HUES6 (cell line): ENCODE measurements around the gene MRAS.

Source experiments
- H3K27ac ChIP-seq: 2 replicates; pipeline ENCODE4 v1.7.0; 2013; ENCODE audit warnings: low read depth, mild to moderate bottlenecking, low read length, inconsistent platforms
- H3K27me3 ChIP-seq: 2 replicates; pipeline ENCODE4 v1.6.1; 2013; ENCODE audit warnings: low read length; ENCODE audit not compliant: control insufficient read depth, insufficient read depth
- H3K36me3 ChIP-seq: 2 replicates; pipeline ENCODE4 v1.6.1; 2013; ENCODE audit warnings: low read length; ENCODE audit not compliant: control insufficient read depth, insufficient read depth
- H3K4me1 ChIP-seq: 2 replicates; pipeline ENCODE4 v1.6.1; 2013; ENCODE audit warnings: low read length; ENCODE audit not compliant: control insufficient read depth, insufficient read depth
- H3K4me3 ChIP-seq: 2 replicates; pipeline ENCODE4 v1.5.1; 2013; ENCODE audit warnings: low read depth, low read length
- H3K9ac ChIP-seq: one replicate; pipeline ENCODE4 v1.6.1; 2013; ENCODE audit warnings: mild to moderate bottlenecking, low read length
- H3K9me3 ChIP-seq: 2 replicates; pipeline ENCODE4 v1.6.1; 2013; ENCODE audit warnings: low read depth, low read length; ENCODE audit not compliant: control insufficient read depth, insufficient read depth

MRAS gene

DNA sequence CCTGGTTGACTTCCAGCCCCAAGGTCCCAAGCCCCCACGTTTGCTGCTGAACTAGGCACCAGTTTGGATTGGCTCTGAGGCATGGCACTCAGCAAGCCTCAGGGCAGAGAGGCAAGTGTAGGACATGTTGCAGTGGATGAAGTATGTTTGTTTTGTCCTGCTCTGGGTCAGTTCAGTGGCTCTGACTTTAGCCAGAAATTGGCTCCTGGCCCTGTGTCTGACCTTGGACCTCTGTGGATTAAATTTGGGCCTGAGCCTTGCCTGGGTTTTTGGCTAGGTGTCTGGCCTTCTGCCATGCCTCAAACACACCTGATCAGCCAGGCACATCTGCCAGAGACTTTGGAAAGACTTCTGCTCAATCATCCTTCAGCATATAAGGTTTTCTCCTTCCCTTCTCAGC is 3.6 kb upstream of the MRAS start:
- Histone ChIP-seq H3K27me3 (no peaks in the 10 kb centered on the region; the same call in 1 of the 2 replicates), H3K9me3 (no peaks in the 10 kb centered on the region), H3K36me3 (no peaks in the 10 kb centered on the region), H3K4me1 (peaks cover 7% of the 10 kb centered on the region), H3K27ac (no peak overlapping the region), H3K4me3 (no peak overlapping the region), H3K9ac (no peak overlapping the region)

DNA sequence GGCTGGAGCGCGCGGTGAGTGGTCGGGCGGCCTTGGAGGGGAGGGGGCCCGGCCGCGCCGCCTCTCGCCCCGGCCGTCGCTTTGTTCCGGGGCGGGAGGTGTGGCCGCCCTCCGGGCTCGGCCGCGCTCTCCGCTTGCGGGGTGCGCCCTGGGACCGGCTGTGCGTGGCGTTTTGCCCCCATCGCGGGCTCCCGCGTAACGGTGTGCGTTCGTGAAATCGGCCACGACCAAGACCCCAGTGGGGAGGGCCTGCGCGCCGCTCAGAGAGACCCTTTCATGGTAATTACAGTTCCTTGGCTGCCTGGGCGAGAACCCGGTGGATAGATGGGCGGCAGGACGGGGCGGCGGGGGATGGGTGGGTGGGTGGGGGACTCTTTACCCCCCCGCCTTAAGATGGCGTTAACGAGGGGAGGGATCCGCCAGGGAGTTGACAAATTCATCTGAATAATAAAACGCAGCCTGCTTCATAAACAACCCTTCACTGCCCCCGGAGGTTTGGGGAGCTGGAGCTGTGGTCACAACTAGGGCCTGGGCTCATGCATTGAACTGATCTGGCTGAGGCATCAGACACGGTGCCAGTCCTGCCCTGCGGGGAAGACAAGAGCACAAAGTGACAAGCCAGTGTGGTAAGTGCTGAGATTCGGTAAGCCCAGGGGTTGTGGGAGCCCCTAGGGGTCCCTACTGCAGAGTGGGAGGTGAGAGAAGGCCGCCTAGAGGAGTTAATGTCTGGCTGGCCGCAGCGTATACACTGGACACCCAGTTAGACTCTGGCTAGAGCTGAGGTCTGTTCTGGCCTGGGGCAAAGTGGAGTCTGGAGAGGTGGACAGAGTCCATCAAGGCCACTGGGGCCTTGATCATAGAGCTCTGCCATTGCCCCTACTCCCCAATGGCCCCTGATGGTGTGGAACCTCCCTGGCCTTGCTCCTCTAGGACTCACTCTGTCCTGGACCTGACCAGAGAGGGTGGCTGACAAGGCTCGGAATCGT is 668 bp downstream of the MRAS start:
- Histone ChIP-seq H3K27ac (no peak overlapping the region; the same call in 1 of the 2 replicates), H3K9ac (peak overlapping the region; percentile 85), H3K27me3 (no peaks in the 10 kb centered on the region; the same call in 1 of the 2 replicates), H3K4me3 (peak overlapping the region; percentile 83), H3K4me1 (peaks cover 19% of the 10 kb centered on the region), H3K36me3 (no peaks in the 10 kb centered on the region), H3K9me3 (no peaks in the 10 kb centered on the region)

DNA sequence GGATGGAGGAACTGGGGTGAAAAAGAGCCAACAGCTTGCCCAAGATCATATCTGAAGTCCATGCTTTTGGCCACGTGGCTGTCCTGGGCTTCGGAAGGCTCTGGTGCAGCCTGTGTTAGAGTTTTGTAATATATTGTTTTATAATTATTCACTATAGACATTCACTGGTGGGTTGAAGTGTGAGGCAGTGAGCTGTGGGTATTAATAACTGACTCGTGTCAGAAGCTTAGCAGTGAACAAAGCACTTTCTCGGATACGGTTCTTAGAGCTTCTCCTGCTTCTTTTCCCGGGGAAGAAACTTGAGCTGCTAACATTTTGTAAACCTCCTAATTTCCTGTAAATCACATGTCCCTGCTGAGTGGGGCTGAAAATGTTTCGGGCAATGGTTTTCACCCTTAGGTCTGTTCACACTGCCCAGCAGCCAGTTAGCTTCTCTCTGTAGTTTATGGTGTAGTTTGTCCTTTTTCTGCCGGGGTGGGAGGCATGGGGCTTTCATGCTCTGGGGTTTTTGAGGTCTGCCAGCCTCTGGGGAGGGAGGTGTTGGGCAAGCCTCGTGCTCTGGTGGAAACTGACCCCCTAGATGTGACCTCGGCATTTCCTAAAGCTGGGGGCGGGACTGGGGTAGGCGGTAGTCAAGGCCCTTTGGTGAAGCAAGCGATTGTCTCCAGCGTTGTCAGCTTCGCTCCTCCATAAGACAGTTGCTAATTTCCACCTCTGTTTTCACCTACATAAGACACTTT is 1.7 kb downstream of the MRAS start:
- Histone ChIP-seq H3K36me3 (no peaks in the 10 kb centered on the region), H3K4me1 (peaks cover 19% of the 10 kb centered on the region), H3K27me3 (no peaks in the 10 kb centered on the region; the same call in 1 of the 2 replicates), H3K4me3 (peak overlapping the region; percentile 83), H3K9me3 (no peaks in the 10 kb centered on the region), H3K9ac (no peak overlapping the region), H3K27ac (no peak overlapping the region)

DNA sequence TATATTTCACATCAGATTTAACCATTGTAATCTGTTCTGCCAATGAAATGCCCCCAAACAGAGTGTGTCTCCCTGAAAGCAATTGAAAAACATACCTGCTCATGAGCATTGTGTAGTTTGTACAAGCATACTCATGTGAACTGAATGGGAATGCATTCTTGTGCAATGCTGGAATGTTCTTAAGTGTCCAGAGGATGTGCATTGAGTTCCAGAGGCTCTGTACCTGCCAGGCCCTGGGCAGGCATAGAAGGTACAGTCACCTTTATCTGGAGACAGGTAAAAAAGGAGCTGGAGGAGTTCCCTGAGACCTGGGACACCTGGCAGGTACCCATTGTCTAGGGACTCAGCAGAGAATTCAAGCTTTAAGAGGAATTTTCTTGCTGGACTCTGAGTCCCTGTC is 2.8 kb downstream of the MRAS start:
- H3K9ac ChIP-seq, result no peak overlapping the region
- no peak overlapping the region for H3K27ac ChIP-seq
- H3K27me3 ChIP-seq, result no peaks in the 10 kb centered on the region; the same call in 1 of the 2 replicates
- H3K9me3 ChIP-seq, result no peaks in the 10 kb centered on the region
- peaks cover 19% of the 10 kb centered on the region for H3K4me1 ChIP-seq
- no peaks in the 10 kb centered on the region for H3K36me3 ChIP-seq
- H3K4me3 ChIP-seq, result no peak overlapping the region

DNA sequence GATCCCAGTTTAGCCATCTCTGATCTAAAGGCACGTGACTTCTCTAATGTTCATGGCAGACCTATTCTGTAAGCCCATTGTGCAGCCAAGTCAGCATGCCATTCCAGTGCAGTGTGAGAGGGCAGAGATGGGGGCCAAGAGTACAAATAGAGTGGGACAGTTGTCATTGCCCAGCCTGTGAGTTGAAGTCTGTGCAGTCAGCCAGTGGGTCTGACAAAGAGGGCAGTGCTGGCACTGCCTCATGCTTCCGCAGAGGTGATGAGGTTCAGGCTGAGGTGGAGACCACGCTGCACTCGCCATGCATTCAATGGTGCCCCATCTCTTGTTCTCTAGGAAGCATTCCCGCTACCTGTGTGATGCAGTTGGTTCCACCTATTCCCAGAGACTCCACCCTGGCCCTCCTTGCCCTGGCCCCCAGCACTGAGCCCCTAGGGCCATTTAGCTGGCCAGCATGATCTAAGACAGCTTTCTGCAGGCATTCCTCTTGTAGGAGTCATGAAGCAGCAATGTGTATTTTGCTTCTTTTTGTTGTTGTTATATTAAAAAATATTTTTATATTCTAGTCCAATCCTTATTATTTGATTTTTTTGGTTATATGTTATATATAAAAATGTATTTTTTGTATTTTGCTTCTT is 3.7 kb downstream of the MRAS start:
- Histone ChIP-seq H3K27ac (no peak overlapping the region), H3K27me3 (no peaks in the 10 kb centered on the region), H3K4me1 (peaks cover 25% of the 10 kb centered on the region), H3K36me3 (no peaks in the 10 kb centered on the region), H3K4me3 (no peak overlapping the region), H3K9me3 (no peaks in the 10 kb centered on the region), H3K9ac (no peak overlapping the region)

DNA sequence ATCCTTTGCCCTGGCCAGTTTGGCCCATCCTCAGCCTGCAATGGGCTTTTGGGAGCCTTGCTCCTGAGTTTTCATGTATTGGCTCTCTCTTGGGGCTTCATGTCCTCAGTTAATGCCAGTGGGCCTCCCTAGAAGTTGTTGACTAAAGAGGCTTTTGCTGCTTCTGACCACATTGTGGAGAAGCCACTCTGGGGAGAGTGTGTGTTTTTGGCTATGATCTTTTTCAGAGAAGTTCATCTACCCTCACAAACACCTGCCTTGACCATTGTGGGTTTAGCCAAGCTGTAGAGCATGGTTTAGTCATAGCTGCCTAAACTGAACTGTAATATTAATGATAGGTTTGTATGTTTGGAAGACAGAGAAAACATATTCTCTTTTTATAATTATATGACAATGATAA is 6.0 kb downstream of the MRAS start:
- Histone ChIP-seq H3K9ac (no peak overlapping the region), H3K9me3 (no peaks in the 10 kb centered on the region), H3K27me3 (no peaks in the 10 kb centered on the region), H3K4me3 (no peak overlapping the region), H3K36me3 (no peaks in the 10 kb centered on the region), H3K27ac (no peak overlapping the region), H3K4me1 (peaks cover 26% of the 10 kb centered on the region)

DNA sequence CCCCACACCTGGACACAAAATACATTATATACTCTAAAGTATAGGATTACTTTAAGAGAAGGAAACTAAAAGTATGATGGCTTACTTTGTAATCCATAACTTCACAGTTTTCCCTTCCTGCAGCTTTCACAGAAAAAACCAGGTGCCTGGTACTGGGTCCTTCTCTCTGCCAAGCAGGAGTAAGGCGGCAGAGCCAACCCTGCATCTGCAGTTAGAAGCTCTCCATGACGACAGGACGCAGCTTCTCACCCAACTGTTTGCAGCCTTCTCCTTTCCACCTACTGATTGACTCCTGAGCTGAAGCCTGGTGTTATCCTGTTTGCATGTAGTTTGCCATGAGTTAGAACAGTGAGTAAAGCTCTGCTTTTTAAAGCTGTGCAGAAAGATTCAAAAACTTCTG is 6.7 kb downstream of the MRAS start:
- H3K4me1 ChIP-seq, result peaks cover 19% of the 10 kb centered on the region
- H3K27ac ChIP-seq, result no peak overlapping the region
- H3K9me3 ChIP-seq, result no peaks in the 10 kb centered on the region
- no peak overlapping the region for H3K9ac ChIP-seq
- no peaks in the 10 kb centered on the region for H3K36me3 ChIP-seq
- no peak overlapping the region for H3K4me3 ChIP-seq
- no peaks in the 10 kb centered on the region for H3K27me3 ChIP-seq

DNA sequence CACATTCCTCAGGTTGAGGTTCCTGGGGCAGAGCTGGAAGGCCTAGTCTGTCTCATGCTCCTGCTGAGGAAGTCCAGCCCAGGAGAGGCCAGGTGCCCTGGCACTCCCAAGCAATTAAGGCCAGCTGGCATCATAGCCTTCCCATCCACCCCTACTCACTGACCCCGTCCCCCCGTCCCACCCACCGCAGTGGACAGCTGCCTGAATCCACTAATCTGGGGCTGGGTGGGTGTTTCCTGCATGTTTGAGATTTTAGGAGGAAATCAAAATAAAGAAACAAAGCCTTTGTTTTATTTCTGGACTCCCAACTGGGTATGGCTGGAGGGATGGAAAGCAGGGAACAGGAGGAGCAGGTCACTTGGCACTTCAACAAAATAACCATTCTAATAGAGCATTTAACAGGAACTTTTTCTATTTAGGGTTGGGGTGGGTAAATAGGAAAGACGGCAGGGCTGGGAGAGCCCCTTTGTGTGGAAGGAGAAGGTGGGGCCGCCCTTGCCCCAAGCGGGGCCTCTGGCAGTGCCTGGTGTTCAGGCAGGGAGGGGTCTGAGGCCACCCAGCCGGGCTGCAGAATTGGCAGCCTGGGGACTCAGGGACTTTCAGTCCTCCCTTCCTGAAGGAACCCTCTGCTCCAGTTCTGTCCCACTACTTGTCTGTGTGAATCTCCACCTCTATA is 8.5 kb downstream of the MRAS start:
- Histone ChIP-seq H3K9ac (no peak overlapping the region), H3K27ac (no peak overlapping the region)

DNA sequence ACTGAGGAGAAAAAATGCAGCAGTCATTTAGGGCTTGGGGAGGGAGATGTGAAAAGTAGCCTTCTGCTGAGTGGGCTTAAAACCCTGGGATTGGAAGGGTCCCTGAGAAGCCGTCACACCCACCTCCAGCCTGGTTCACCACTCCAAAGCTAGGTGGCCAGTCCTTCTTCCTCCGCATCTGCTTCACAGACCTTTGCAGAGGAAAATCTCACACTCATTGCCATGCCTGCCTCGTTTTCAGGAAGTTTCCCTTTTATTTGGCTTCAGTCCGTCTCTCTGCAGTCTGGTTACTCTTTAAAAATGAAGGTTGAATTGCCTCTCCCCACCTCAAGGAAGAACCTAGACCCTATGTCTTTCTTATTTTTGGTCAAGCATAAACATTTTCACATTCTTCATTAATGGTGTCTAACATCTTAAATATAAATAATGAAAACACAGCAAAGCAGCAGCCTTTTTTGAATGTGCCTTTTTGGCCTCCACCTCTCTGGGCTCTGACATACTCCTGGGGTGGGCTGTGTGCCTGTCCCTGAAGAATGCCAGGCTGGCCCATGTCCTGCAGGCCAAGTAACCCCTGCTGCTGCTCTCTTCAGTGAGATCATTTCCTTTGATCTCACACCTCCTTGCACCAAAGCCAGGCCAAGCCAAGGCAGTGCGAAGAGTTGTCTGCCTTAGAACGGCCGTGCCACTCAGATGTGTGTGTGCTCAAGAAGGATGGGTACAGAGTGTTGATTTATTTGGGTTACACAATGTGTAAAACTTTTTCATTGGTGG is 11.0 kb downstream of the MRAS start:
- no peak overlapping the region for H3K4me3 ChIP-seq
- no peak overlapping the region for H3K9ac ChIP-seq
- H3K27me3 ChIP-seq, result no peaks in the 10 kb centered on the region
- no peaks in the 10 kb centered on the region for H3K36me3 ChIP-seq
- H3K27ac ChIP-seq, result no peak overlapping the region
- H3K4me1 ChIP-seq, result peaks cover 13% of the 10 kb centered on the region; the same call in 1 of the 2 replicates
- H3K9me3 ChIP-seq, result no peaks in the 10 kb centered on the region

More for the DNA sequence above, 8.5 kb downstream of the MRAS start:
- Histone ChIP-seq H3K27me3 (no peaks in the 10 kb centered on the region), H3K4me1 (peaks cover 14% of the 10 kb centered on the region; the same call in 1 of the 2 replicates), H3K4me3 (no peak overlapping the region), H3K9me3 (no peaks in the 10 kb centered on the region), H3K36me3 (no peaks in the 10 kb centered on the region)
